Measurements from ENCODE around the gene TBCEL.
A peak's percentile ranks its signal among the peaks of the same experiment; 100 is the strongest.
"Not testable (repeated sequence)": the region's sequence is repeated elsewhere in the genome, so short reads cannot be mapped to it uniquely, and the experiment has no call there.

Gene TBCEL

GRCh38 chr11:121029813-121030445 is 6.0 kb downstream of the TBCEL start:
- Histone ChIP-seq H3K4me3 (ENCODE audit: extremely low read depth, insufficient read depth, low read length, poor library complexity, severe bottlenecking) (no peak overlapping the region), H3K27ac (ENCODE audit: low read depth, low read length, severe bottlenecking) (no peak overlapping the region), H3K9me3 (ENCODE audit: control insufficient read depth, low read length) (no peaks in the 10 kb centered on the region), H3K4me1 (ENCODE audit: control insufficient read depth, insufficient read depth, low read length, poor library complexity, severe bottlenecking) (peaks cover 13% of the 10 kb centered on the region), H3K36me3 (ENCODE audit: control insufficient read depth, insufficient read depth, low read length) (peaks cover 5% of the 10 kb centered on the region)
- 88 to 92% methylated on average over 3 of the region's 3 CpGs for WGBS, 2 experiments (ENCODE audit: insufficient coverage in 2 of 2)

GRCh38 chr11:121031167-121031566 is 7.3 kb downstream of the TBCEL start:
- Histone ChIP-seq H3K36me3 (ENCODE audit: control insufficient read depth, insufficient read depth, low read length) (peaks cover 5% of the 10 kb centered on the region), H3K4me3 (ENCODE audit: extremely low read depth, insufficient read depth, low read length, poor library complexity, severe bottlenecking) (no peak overlapping the region), H3K4me1 (ENCODE audit: control insufficient read depth, insufficient read depth, low read length, poor library complexity, severe bottlenecking) (peaks cover 17% of the 10 kb centered on the region), H3K27ac (ENCODE audit: low read depth, low read length, severe bottlenecking) (no peak overlapping the region), H3K9me3 (ENCODE audit: control insufficient read depth, low read length) (no peaks in the 10 kb centered on the region)
- WGBS, 2 experiments (ENCODE audit: insufficient coverage in 2 of 2) = no CpG with 5 or more reads among the region's 2 CpGs

- not testable (repeated sequence) for H3K4me3 ChIP-seq (ENCODE audit: extremely low read depth, insufficient read depth, low read length, poor library complexity, severe bottlenecking); H3K27ac ChIP-seq (ENCODE audit: low read depth, low read length, severe bottlenecking); H3K9me3 ChIP-seq (ENCODE audit: control insufficient read depth, low read length); H3K36me3 ChIP-seq (ENCODE audit: control insufficient read depth, insufficient read depth, low read length)
- peaks cover 17% of the 10 kb centered on the region for H3K4me1 ChIP-seq (ENCODE audit: control insufficient read depth, insufficient read depth, low read length, poor library complexity, severe bottlenecking)
- 100% methylated on average over 1 to 2 of the region's 4 CpGs for WGBS, 2 experiments (ENCODE audit: insufficient coverage in 2 of 2)
These were observed 7.7 kb downstream of the TBCEL start for GRCh38 chr11:121031648-121032047.

GRCh38 chr11:121032546-121032945 is 8.6 kb downstream of the TBCEL start:
- no peaks in the 10 kb centered on the region for H3K9me3 ChIP-seq (ENCODE audit: control insufficient read depth, low read length)
- peaks cover 5% of the 10 kb centered on the region for H3K36me3 ChIP-seq (ENCODE audit: control insufficient read depth, insufficient read depth, low read length)
- no peak overlapping the region for H3K4me3 ChIP-seq (ENCODE audit: extremely low read depth, insufficient read depth, low read length, poor library complexity, severe bottlenecking)
- no peak overlapping the region for H3K27ac ChIP-seq (ENCODE audit: low read depth, low read length, severe bottlenecking)
- peaks cover 17% of the 10 kb centered on the region for H3K4me1 ChIP-seq (ENCODE audit: control insufficient read depth, insufficient read depth, low read length, poor library complexity, severe bottlenecking)
- 83 to 86% methylated on average over 1 of the region's 3 CpGs for WGBS, 2 experiments (ENCODE audit: insufficient coverage in 2 of 2)

- no peak overlapping the region for H3K4me3 ChIP-seq (ENCODE audit: extremely low read depth, insufficient read depth, low read length, poor library complexity, severe bottlenecking)
- H3K9me3 ChIP-seq (ENCODE audit: control insufficient read depth, low read length) = no peaks in the 10 kb centered on the region
- no peaks in the 10 kb centered on the region for H3K36me3 ChIP-seq (ENCODE audit: control insufficient read depth, insufficient read depth, low read length)
- no peak overlapping the region for H3K27ac ChIP-seq (ENCODE audit: low read depth, low read length, severe bottlenecking)
- 93 to 100% methylated on average over 1 of the region's 4 CpGs for WGBS, 2 experiments (ENCODE audit: insufficient coverage in 2 of 2)
- H3K4me1 ChIP-seq (ENCODE audit: control insufficient read depth, insufficient read depth, low read length, poor library complexity, severe bottlenecking) = peaks cover 23% of the 10 kb centered on the region
These were observed 9.7 kb downstream of the TBCEL start for GRCh38 chr11:121033635-121034034.

GRCh38 chr11:121035169-121035755 is 11.4 kb downstream of the TBCEL start:
- no peaks in the 10 kb centered on the region for H3K36me3 ChIP-seq (ENCODE audit: control insufficient read depth, insufficient read depth, low read length)
- H3K4me3 ChIP-seq (ENCODE audit: extremely low read depth, insufficient read depth, low read length, poor library complexity, severe bottlenecking) = no peak overlapping the region
- H3K9me3 ChIP-seq (ENCODE audit: control insufficient read depth, low read length) = no peaks in the 10 kb centered on the region
- peak overlapping the region; percentile 26 for H3K27ac ChIP-seq (ENCODE audit: low read depth, low read length, severe bottlenecking)
- 78 to 82% methylated on average over 3 of the region's 4 CpGs for WGBS, 2 experiments (ENCODE audit: insufficient coverage in 2 of 2)
- H3K4me1 ChIP-seq (ENCODE audit: control insufficient read depth, insufficient read depth, low read length, poor library complexity, severe bottlenecking) = peaks cover 28% of the 10 kb centered on the region

GRCh38 chr11:121035780-121036179 is 11.9 kb downstream of the TBCEL start:
- Histone ChIP-seq H3K9me3 (ENCODE audit: control insufficient read depth, low read length) (no peaks in the 10 kb centered on the region), H3K27ac (ENCODE audit: low read depth, low read length, severe bottlenecking) (peak overlapping the region; percentile 26), H3K36me3 (ENCODE audit: control insufficient read depth, insufficient read depth, low read length) (no peaks in the 10 kb centered on the region), H3K4me1 (ENCODE audit: control insufficient read depth, insufficient read depth, low read length, poor library complexity, severe bottlenecking) (peaks cover 28% of the 10 kb centered on the region), H3K4me3 (ENCODE audit: extremely low read depth, insufficient read depth, low read length, poor library complexity, severe bottlenecking) (no peak overlapping the region)
- 79 to 82% methylated on average over 1 to 3 of the region's 3 CpGs for WGBS, 2 experiments (ENCODE audit: insufficient coverage in 2 of 2)

- Histone ChIP-seq H3K4me3 (ENCODE audit: extremely low read depth, insufficient read depth, low read length, poor library complexity, severe bottlenecking) (no peak overlapping the region), H3K9me3 (ENCODE audit: control insufficient read depth, low read length) (no peaks in the 10 kb centered on the region), H3K4me1 (ENCODE audit: control insufficient read depth, insufficient read depth, low read length, poor library complexity, severe bottlenecking) (peaks cover 28% of the 10 kb centered on the region), H3K36me3 (ENCODE audit: control insufficient read depth, insufficient read depth, low read length) (no peaks in the 10 kb centered on the region), H3K27ac (ENCODE audit: low read depth, low read length, severe bottlenecking) (no peak overlapping the region)
- no CpG with 5 or more reads among the region's 1 CpG for WGBS, 2 experiments (ENCODE audit: insufficient coverage in 2 of 2)
These were observed 13.1 kb downstream of the TBCEL start for GRCh38 chr11:121037016-121037415.

- Histone ChIP-seq H3K36me3 (ENCODE audit: control insufficient read depth, insufficient read depth, low read length) (no peaks in the 10 kb centered on the region), H3K9me3 (ENCODE audit: control insufficient read depth, low read length) (no peaks in the 10 kb centered on the region), H3K4me3 (ENCODE audit: extremely low read depth, insufficient read depth, low read length, poor library complexity, severe bottlenecking) (no peak overlapping the region), H3K27ac (ENCODE audit: low read depth, low read length, severe bottlenecking) (no peak overlapping the region), H3K4me1 (ENCODE audit: control insufficient read depth, insufficient read depth, low read length, poor library complexity, severe bottlenecking) (peaks cover 23% of the 10 kb centered on the region)
- 77 to 78% methylated on average over 4 of the region's 5 CpGs for WGBS, 2 experiments (ENCODE audit: insufficient coverage in 2 of 2)
These were observed 14.9 kb downstream of the TBCEL start for GRCh38 chr11:121038648-121039409.

GRCh38 chr11:121039971-121040613 is 16.2 kb downstream of the TBCEL start:
- Histone ChIP-seq H3K4me3 (ENCODE audit: extremely low read depth, insufficient read depth, low read length, poor library complexity, severe bottlenecking) (no peak overlapping the region), H3K9me3 (ENCODE audit: control insufficient read depth, low read length) (no peaks in the 10 kb centered on the region), H3K27ac (ENCODE audit: low read depth, low read length, severe bottlenecking) (no peak overlapping the region), H3K4me1 (ENCODE audit: control insufficient read depth, insufficient read depth, low read length, poor library complexity, severe bottlenecking) (peaks cover 20% of the 10 kb centered on the region), H3K36me3 (ENCODE audit: control insufficient read depth, insufficient read depth, low read length) (no peaks in the 10 kb centered on the region)
- no CpG with 5 or more reads among the region's 1 CpG for WGBS, 2 experiments (ENCODE audit: insufficient coverage in 2 of 2)
